Progenitor cell of endocrine pancreas (in vitro differentiated cells): ENCODE results near the gene ACTN3. TPM values are rescaled to one million over a fixed set of nuclear protein-coding genes. Genes with fewer than 3 reads are reported as not detected.

Experiments used
- DNase-seq: peaks from one replicate; pipeline ENCODE4 v3.0.0; 2021; ENCODE audit warnings: low spot score; ENCODE audit not compliant: unreplicated experiment
- H3K27ac Mint-ChIP-seq: 2 replicates; pipeline ENCODE4 v1.8.0; 2021; ENCODE audit warnings: mild to moderate bottlenecking, moderate library complexity, mixed read lengths
- H3K27me3 Mint-ChIP-seq: 2 replicates; pipeline ENCODE4 v1.8.0; 2021; ENCODE audit warnings: mixed read lengths
- H3K36me3 Mint-ChIP-seq: 2 replicates; pipeline ENCODE4 v1.8.0; 2022; ENCODE audit warnings: mixed read lengths; ENCODE audit not compliant: insufficient read depth
- H3K4me1 Mint-ChIP-seq: 2 replicates; pipeline ENCODE4 v1.8.0; 2021; ENCODE audit warnings: low read depth, mixed read lengths
- H3K4me3 Mint-ChIP-seq: 2 replicates; pipeline ENCODE4 v1.8.0; 2021; ENCODE audit warnings: low read depth, mild to moderate bottlenecking, moderate library complexity, mixed read lengths
- H3K9me3 Mint-ChIP-seq: 2 replicates; pipeline ENCODE4 v1.8.0; 2021; ENCODE audit warnings: low read depth, mixed read lengths
- CTCF ChIP-seq: fragments of 200-600 bp; sonication (generic); IDR thresholded peaks from one replicate; pipeline ENCODE4 v1.5.0; 2021; ENCODE audit warnings: antibody characterized with exemption, mild to moderate bottlenecking; ENCODE audit not compliant: unreplicated experiment
- long read RNA-seq: library from polyadenylated mRNA; unstranded; transcript quantifications from one replicate; pipeline ENCODE4 v2.0.0, GENCODE V29; 2020
- total RNA-seq: library from RNA; stranded (reverse); gene quantifications from 2 replicates; pipeline ENCODE4 v1.2.1, GENCODE V29; 2021

ACTN3 gene
- total RNA-seq: 0.43 and 0.44 TPM in 2 replicates
- long read RNA-seq: 0 reads

- Mint-ChIP-seq H3K9me3 (no peaks in the 10 kb centered on the region), H3K27ac (no peak within 1 kb of the TSS), H3K36me3 (peaks cover 8% of the 10 kb centered on the region), H3K4me3 (peak within 1 kb of the TSS; percentile 69), H3K27me3 (peaks cover 15% of the 10 kb centered on the region), H3K4me1 (peaks cover 12% of the 10 kb centered on the region)
- TF ChIP-seq CTCF: no peak
- no peak for DNase-seq
Observed at GRCh38 chr11:66546368-66546965, at the start of gene ACTN3. ACTN3 (plus strand) TSS chr11:66546903; CDS start chr11:66546938, 35 bp downstream.

GRCh38 chr11:66497206-66497605, 49.5 kb upstream of the ACTN3 start:
- Mint-ChIP-seq H3K9me3 (no peaks in the 10 kb centered on the region), H3K4me3 (no peak overlapping the region), H3K27ac (no peak overlapping the region), H3K36me3 (peaks cover 19% of the 10 kb centered on the region), H3K27me3 (no peaks in the 10 kb centered on the region), H3K4me1 (no peaks in the 10 kb centered on the region)
- no peak for DNase-seq
- no peak for TF ChIP-seq CTCF

GRCh38 chr11:66498506-66498905, 48.2 kb upstream of the ACTN3 start:
- H3K9me3 Mint-ChIP-seq: no peaks in the 10 kb centered on the region
- TF ChIP-seq CTCF: no peak
- H3K27ac Mint-ChIP-seq: no peak overlapping the region
- H3K27me3 Mint-ChIP-seq: no peaks in the 10 kb centered on the region
- no peaks in the 10 kb centered on the region for H3K4me1 Mint-ChIP-seq
- H3K36me3 Mint-ChIP-seq: peaks cover 16% of the 10 kb centered on the region
- DNase-seq: no peak
- no peak overlapping the region for H3K4me3 Mint-ChIP-seq

GRCh38 chr11:66505276-66505816, 41.4 kb upstream of the ACTN3 start:
- H3K27ac Mint-ChIP-seq: no peak overlapping the region
- no peaks in the 10 kb centered on the region for H3K27me3 Mint-ChIP-seq
- H3K36me3 Mint-ChIP-seq: peaks cover 17% of the 10 kb centered on the region

GRCh38 chr11:66509131-66509561, 37.6 kb upstream of the ACTN3 start:
- H3K27me3 Mint-ChIP-seq: no peaks in the 10 kb centered on the region
- no peaks in the 10 kb centered on the region for H3K9me3 Mint-ChIP-seq
- no peak for DNase-seq
- H3K36me3 Mint-ChIP-seq: peaks cover 11% of the 10 kb centered on the region
- no peak for TF ChIP-seq CTCF
- H3K4me1 Mint-ChIP-seq: peaks cover 7% of the 10 kb centered on the region
- H3K27ac Mint-ChIP-seq: no peak overlapping the region
- H3K4me3 Mint-ChIP-seq: no peak overlapping the region

More at GRCh38 chr11:66505276-66505816, 41.4 kb upstream of the ACTN3 start:
- Mint-ChIP-seq H3K4me1 (no peaks in the 10 kb centered on the region), H3K9me3 (no peaks in the 10 kb centered on the region), H3K4me3 (no peak overlapping the region)
- DNase-seq: no peak
- no peak for TF ChIP-seq CTCF
